Esophagus squamous epithelium (tissue), 4 donors: ENCODE data around the gene THSD8.

ENCODE experiments used
- POLR2A ChIP-seq, 4 donors: fragments of 450-650 bp; IDR thresholded peaks; one replicate each; pipeline ENCODE4 v1.6.1; 2017; ENCODE audit warnings: antibody characterized with exemption in 4 of 4, mild to moderate bottlenecking in 4 of 4, moderate library complexity in 3 of 4
- TF ChIP-seq, protein P1 (sequence below), 6 experiments: fragments of 450-650 bp in 4 of 6; fragments of 200-600 bp in 2 of 6; sonication (generic) in 2 of 6; IDR thresholded peaks; one replicate each; pipeline ENCODE4 v1.5.1; 2016 to 2019; ENCODE audit warnings: antibody characterized with exemption in 6 of 6, mild to moderate bottlenecking in 4 of 6, moderate library complexity in 4 of 6

DNA sequence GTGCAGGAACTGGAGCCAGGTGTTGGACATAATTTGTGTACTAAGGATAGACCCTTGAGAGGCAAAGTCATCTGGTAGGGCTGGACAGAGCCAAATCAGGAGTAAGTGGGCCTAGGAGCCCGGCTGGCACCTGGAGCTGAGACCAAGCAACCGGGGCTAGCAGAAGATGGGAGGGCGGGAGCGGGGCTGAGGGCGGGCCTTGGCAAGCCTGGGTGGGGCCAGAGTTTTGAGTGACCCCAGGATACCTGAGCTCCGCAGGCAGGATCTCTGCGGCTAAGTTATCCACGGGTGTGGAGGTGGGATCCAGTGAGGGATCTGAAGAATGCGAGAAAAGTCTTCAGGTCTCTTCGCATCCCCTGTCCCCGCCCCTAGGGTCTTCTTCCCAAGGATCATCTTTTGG is 34.7 kb upstream of the THSD8 start:
- TF ChIP-seq, protein P1, sequence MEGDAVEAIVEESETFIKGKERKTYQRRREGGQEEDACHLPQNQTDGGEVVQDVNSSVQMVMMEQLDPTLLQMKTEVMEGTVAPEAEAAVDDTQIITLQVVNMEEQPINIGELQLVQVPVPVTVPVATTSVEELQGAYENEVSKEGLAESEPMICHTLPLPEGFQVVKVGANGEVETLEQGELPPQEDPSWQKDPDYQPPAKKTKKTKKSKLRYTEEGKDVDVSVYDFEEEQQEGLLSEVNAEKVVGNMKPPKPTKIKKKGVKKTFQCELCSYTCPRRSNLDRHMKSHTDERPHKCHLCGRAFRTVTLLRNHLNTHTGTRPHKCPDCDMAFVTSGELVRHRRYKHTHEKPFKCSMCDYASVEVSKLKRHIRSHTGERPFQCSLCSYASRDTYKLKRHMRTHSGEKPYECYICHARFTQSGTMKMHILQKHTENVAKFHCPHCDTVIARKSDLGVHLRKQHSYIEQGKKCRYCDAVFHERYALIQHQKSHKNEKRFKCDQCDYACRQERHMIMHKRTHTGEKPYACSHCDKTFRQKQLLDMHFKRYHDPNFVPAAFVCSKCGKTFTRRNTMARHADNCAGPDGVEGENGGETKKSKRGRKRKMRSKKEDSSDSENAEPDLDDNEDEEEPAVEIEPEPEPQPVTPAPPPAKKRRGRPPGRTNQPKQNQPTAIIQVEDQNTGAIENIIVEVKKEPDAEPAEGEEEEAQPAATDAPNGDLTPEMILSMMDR (IDR thresholded peaks at IDR 0.05): no peak
- no peak for TF ChIP-seq POLR2A (IDR thresholded peaks at IDR 0.05)
